SK-N-SH (cell line): ENCODE results near the gene RHOT2.

Source experiments
- EP300 ChIP-seq, 2 experiments: IDR thresholded peaks; 2 replicates each; pipeline versions ENCODE4 v1.4.0 to v1.6.1; 2012; ENCODE audit warnings: borderline replicate concordance in 1 of 2, low read depth in 1 of 2, low read length in 1 of 2
- POLR2AphosphoS5 ChIP-seq: IDR thresholded peaks from 2 replicates; pipeline ENCODE4 v1.6.1; 2012; ENCODE audit warnings: low read depth, low read length
- TF ChIP-seq, protein P1 (sequence below): fragments of 200-600 bp; sonication (generic); IDR thresholded peaks from 2 replicates; pipeline ENCODE4 v1.6.1; 2017; ENCODE audit warnings: antibody characterized with exemption, mild to moderate bottlenecking, moderate library complexity
- TF ChIP-seq, protein P2 (sequence below): IDR thresholded peaks from 2 replicates; pipeline ENCODE4 v1.6.1; 2012; ENCODE audit warnings: mild to moderate bottlenecking, low read depth, low read length, moderate library complexity

DNA sequence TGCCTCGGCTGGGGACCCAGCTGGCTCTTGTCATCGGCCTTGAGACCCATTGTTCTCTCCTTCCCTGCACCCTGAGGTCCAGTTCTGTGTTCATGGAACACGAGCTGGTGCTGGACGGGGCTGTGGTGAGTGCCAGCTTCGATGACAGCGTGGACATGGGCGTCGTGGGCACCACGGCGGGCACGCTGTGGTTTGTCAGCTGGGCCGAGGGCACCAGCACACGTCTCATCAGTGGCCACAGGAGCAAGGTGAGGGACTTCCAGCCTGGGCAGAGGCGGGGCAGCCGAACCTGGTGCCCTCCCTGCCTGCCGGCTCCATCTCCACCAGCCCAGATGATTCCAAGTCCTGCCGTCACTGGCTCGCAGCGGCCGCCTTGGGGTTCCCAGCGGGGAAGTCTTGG is 5.3 kb upstream of the RHOT2 start:
- TF ChIP-seq, protein P1, sequence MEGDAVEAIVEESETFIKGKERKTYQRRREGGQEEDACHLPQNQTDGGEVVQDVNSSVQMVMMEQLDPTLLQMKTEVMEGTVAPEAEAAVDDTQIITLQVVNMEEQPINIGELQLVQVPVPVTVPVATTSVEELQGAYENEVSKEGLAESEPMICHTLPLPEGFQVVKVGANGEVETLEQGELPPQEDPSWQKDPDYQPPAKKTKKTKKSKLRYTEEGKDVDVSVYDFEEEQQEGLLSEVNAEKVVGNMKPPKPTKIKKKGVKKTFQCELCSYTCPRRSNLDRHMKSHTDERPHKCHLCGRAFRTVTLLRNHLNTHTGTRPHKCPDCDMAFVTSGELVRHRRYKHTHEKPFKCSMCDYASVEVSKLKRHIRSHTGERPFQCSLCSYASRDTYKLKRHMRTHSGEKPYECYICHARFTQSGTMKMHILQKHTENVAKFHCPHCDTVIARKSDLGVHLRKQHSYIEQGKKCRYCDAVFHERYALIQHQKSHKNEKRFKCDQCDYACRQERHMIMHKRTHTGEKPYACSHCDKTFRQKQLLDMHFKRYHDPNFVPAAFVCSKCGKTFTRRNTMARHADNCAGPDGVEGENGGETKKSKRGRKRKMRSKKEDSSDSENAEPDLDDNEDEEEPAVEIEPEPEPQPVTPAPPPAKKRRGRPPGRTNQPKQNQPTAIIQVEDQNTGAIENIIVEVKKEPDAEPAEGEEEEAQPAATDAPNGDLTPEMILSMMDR, result no peak
- TF ChIP-seq EP300 (IDR thresholded peaks at IDR 0.05; ENCODE audit: borderline replicate concordance in 1 of 2, low read depth in 1 of 2, low read length in 1 of 2), result no peak
- TF ChIP-seq POLR2AphosphoS5, result no peak
- TF ChIP-seq, protein P2, sequence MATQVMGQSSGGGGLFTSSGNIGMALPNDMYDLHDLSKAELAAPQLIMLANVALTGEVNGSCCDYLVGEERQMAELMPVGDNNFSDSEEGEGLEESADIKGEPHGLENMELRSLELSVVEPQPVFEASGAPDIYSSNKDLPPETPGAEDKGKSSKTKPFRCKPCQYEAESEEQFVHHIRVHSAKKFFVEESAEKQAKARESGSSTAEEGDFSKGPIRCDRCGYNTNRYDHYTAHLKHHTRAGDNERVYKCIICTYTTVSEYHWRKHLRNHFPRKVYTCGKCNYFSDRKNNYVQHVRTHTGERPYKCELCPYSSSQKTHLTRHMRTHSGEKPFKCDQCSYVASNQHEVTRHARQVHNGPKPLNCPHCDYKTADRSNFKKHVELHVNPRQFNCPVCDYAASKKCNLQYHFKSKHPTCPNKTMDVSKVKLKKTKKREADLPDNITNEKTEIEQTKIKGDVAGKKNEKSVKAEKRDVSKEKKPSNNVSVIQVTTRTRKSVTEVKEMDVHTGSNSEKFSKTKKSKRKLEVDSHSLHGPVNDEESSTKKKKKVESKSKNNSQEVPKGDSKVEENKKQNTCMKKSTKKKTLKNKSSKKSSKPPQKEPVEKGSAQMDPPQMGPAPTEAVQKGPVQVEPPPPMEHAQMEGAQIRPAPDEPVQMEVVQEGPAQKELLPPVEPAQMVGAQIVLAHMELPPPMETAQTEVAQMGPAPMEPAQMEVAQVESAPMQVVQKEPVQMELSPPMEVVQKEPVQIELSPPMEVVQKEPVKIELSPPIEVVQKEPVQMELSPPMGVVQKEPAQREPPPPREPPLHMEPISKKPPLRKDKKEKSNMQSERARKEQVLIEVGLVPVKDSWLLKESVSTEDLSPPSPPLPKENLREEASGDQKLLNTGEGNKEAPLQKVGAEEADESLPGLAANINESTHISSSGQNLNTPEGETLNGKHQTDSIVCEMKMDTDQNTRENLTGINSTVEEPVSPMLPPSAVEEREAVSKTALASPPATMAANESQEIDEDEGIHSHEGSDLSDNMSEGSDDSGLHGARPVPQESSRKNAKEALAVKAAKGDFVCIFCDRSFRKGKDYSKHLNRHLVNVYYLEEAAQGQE, result no peak
